Measurements from ENCODE around the gene OLR1.
"Not testable (repeated sequence)": the region's sequence is repeated elsewhere in the genome, so short reads cannot be mapped to it uniquely, and the experiment has no call there.

Gene OLR1

DNA sequence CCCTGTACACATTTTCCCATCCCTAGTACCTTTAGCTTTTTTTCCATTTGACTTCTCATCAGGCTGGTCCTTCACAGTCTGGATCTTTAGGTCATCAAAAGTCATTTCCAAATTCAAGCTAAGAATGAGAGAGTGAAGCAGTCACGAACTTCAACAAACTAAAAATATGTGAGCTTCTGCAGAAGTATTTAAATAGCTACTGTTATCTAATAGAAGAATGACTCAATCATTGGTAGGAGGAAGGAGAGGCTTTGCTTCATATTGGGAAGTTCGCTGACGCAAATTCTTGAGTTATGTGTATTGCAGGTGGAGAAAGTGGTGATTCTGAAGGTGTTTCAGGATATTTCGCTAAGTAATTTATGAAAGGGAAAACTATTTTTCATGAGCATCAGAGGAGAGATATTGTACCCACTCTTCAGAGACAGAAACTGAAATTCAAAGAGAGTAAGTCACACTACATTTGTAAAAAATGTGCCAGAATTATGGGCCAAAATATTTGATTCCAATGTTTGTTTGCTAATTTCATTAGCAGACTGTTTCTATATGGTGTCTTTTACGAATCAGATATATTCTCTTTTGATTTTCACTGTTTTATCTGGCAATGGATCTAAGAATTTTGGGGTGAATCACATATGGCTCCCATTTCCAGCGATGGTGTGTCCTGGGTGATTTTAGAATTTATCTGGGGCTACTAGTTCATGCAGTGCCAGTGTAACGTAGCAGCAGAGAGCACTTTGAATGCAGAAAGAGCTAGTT lies at the start of gene OLR1:
Gene OLR1 (minus strand): TSS at position 160 of the 756 bp plus-strand sequence. CDS start 55 bp downstream, at position 105.
- TF ChIP-seq GATA1 (IDR thresholded peaks at IDR 0.05; ENCODE audit: low read depth, low read length) (no peak), POLR2A (IDR thresholded peaks at IDR 0.05; ENCODE audit: low read length) (no peak)
- DNase-seq, result no peak

DNA sequence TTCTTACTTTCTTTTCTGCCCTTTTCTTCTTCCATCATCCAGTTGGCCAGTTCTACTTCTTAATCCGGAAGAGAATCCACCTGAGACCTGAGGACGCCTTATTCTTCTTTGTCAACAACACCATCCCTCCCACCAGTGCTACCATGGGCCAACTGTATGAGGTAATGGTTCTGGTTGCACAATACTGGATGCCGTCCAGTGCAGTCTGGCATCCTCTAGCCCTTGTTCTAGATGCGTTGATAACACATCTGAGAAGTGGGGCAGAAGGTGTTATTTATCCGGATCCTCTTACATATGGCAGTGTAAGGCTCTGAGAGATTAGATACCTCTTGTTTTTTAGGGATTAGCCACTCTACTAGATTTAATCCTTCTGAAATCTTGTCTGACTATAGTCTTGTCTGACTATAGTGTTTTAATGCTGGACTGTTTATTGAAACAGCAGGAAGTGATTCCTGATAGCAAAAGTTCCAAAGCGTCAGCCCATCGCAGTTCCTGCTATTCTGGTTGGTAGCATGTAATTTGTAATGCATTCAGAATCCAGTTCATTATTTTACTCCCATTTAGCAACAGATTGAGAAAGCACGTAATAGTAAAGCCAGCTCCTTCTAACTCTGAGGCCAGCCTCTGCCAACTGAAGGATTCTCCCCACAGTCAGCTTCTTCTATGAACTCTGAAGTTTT lies 48.6 kb upstream of the OLR1 start:
- peak in 1 of 2 experiments; percentile 29 for DNase-seq
- TF ChIP-seq GATA1 (IDR thresholded peaks at IDR 0.05; ENCODE audit: low read depth, low read length), result no peak
- no peak for TF ChIP-seq POLR2A (IDR thresholded peaks at IDR 0.05; ENCODE audit: low read length)

DNA sequence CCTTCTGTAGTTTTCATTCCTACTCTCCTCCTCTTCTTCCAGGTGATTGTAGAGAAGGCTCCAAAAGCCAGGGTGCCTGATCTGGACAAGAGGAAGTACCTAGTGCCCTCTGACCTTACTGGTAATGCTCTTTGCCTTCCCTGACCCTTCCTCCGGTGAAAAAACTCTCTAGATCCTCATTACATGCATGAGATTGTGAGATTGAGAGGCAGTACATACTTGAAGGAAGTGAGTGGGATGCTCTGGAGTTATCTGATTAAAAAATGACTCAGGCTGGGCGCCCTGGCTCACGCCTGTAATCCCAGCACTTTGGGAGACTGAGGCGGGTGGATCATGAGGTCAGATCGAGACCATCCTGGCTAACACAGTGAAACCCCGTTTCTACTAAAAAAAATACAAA lies 46.1 kb upstream of the OLR1 start:
- TF ChIP-seq GATA1 (IDR thresholded peaks at IDR 0.05; ENCODE audit: low read depth, low read length) (no peak), POLR2A (IDR thresholded peaks at IDR 0.05; ENCODE audit: low read length) (no peak)
- no peak for DNase-seq

DNA sequence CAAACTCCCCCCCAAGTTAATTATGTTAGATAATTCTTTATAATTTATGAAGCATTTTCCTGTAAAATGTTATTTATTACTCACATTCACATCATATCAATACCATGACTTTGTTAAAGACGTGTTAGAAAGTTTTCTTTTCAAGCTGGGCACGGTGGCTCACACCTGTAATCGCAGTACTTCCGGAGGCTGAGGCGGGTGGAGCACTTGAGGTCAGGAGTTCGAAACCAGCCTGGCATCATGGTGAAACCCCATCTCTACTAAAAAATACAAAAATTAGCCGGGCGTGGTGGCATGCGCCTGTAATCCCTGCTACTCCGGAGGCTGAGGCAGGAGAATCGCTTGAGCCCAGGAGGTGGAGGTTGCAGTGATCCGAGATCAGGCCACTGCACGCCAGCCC lies 44.0 kb upstream of the OLR1 start:
- DNase-seq, result not testable (repeated sequence)

DNA sequence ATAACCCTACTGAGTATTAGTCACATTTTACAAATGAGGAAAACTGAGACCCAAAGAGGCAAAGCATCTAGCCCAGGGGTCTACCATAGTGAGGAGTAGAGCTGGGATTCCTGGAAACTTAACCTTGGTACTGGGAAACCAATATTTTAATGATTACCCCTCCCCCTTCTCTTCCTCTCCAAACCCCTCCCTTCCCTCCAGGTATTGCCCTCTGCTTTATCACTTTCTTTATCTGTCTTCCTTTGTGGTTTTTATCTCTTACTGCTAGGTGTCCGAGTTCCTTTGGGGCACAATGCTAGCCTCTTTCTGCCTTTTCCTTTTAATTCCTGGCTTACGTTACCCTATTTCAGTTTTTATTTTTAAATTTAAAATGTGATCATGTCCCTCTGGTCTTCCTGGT lies 43.5 kb upstream of the OLR1 start:
- no peak for TF ChIP-seq POLR2A (IDR thresholded peaks at IDR 0.05; ENCODE audit: low read length)
- no peak for TF ChIP-seq GATA1 (IDR thresholded peaks at IDR 0.05; ENCODE audit: low read depth, low read length)
- no peak for DNase-seq

DNA sequence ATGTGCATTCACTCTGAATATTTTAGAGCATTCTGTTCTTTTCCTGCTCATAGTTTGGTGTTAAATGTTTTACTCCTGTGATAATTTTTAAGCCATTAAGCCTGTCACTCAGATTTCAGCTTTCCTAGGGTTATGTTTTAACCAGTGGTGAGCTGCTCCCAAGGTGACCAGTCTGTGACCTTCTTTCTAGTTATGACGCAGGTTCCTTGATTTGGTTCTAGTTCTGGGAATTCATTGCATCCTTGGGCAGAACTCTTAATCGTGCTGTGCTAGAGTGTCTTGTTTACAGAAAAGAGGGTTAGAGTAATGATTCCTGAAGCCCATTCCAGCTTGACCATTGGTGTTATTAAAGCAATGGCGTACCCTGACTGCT lies 42.9 kb upstream of the OLR1 start:
- DNase-seq, result no peak
- TF ChIP-seq GATA1 (IDR thresholded peaks at IDR 0.05; ENCODE audit: low read depth, low read length) (no peak), POLR2A (IDR thresholded peaks at IDR 0.05; ENCODE audit: low read length) (no peak)

DNA sequence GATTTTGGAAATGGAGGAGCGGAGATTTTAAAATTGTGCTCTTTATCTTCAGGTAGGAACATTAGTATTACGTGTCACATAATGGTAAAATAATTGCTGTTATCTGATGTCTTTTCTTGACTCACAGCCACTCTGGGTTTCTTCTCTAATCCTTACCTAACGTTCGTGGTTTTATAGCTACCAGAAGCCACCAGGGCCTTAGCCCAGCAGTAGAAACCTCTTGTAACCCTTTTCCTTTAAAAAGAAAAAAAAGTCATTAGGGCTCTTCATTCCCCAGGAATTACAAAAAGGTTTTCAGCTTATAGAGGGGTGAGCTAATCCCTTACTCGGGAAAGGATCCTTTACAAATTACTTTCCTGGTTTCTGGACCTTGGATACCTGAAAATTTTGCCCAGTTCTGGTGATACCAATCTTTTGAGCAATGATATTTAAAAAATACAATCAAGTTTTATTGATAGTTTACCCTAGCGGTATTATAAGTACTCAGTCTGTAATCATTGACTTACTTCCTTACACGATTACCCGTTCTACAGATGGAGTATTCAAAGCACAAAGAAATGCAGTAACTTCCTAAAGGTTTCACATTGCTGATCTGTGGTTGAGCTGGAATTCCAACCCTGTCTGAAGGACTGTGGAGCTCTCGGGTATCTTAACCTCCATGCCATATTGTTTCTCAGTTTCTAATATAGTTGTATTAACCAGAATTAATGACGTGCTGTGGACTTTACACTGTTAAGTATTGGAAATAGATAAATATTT lies 42.4 kb upstream of the OLR1 start:
- TF ChIP-seq POLR2A (IDR thresholded peaks at IDR 0.05; ENCODE audit: low read length) (no peak), GATA1 (IDR thresholded peaks at IDR 0.05; ENCODE audit: low read depth, low read length) (no peak)
- peak in 1 of 2 experiments; percentile 33 for DNase-seq

DNA sequence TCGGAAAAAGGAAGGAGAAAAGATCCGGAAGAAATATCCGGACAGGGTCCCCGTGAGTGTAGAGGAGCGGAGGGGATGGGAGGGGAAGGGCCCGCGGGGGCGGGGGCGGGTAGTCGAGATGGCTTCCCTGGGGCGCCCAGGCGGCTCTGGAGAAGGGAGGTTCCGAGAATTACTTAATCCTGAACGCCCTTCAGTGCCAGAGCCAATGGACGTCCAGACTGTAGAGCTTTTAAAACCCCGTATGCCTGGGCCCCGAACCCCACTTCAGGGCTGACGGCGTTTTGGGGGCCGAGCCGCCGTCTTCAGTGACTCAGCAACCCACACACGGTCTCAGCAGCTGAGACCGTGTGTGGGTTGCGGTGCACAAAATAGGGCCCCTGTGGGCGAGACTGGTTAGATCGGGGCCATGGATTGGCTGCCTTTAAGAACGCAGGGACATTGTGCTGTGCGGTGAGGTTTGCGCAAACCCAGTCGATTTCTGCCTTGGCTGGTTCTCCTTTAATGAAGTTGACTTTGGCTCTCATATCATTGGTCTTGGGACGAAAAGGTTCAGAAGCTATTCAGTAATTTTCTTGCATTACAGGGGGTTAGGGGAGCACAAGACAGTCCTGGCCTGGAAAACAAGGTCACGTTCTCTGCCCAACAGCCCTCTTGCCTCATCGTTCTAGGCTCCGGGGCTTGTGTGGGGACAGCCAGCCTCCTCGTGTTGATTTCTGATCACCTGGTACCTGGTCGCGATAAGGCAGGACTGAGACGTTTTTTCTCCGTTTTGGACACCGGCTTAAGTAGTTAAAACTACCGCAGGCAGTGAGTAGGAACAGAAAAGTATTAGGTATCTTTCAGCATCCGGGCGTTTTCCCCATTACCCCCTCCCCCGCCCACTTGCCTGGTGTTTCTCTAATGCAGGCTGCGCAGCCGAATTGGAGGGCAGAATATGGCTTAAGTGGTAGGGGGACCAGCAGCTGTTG lies 41.5 kb upstream of the OLR1 start:
- peak; percentile 51 for TF ChIP-seq POLR2A (IDR thresholded peaks at IDR 0.05; ENCODE audit: low read length)
- no peak for TF ChIP-seq GATA1 (IDR thresholded peaks at IDR 0.05; ENCODE audit: low read depth, low read length)
- DNase-seq, result peak; percentile 88 to 94

DNA sequence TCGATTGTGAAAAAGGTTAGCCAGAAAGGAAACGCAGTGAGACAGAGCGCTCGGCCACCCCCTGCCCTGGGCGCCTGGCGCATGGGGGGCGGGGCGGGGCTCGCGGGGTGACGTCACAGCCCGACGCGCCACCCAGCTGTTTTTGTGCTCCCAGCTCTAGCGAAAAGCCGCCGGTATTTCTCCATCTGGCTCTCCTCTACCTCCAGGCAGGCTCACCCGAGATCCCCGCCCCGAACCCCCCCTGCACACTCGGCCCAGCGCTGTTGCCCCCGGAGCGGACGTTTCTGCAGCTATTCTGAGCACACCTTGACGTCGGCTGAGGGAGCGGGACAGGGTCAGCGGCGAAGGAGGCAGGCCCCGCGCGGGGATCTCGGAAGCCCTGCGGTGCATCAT lies 40.8 kb upstream of the OLR1 start, which contains the start of gene GABARAPL1:
Gene GABARAPL1 (plus strand): TSS at position 139 of the 393 bp plus-strand sequence. CDS start 253 bp downstream, at position 392.
- TF ChIP-seq GATA1 (IDR thresholded peaks at IDR 0.05; ENCODE audit: low read depth, low read length) (no peak), POLR2A (IDR thresholded peaks at IDR 0.05; ENCODE audit: low read length) (peak; percentile 12)
- DNase-seq, result peak; percentile 83 to 94

DNA sequence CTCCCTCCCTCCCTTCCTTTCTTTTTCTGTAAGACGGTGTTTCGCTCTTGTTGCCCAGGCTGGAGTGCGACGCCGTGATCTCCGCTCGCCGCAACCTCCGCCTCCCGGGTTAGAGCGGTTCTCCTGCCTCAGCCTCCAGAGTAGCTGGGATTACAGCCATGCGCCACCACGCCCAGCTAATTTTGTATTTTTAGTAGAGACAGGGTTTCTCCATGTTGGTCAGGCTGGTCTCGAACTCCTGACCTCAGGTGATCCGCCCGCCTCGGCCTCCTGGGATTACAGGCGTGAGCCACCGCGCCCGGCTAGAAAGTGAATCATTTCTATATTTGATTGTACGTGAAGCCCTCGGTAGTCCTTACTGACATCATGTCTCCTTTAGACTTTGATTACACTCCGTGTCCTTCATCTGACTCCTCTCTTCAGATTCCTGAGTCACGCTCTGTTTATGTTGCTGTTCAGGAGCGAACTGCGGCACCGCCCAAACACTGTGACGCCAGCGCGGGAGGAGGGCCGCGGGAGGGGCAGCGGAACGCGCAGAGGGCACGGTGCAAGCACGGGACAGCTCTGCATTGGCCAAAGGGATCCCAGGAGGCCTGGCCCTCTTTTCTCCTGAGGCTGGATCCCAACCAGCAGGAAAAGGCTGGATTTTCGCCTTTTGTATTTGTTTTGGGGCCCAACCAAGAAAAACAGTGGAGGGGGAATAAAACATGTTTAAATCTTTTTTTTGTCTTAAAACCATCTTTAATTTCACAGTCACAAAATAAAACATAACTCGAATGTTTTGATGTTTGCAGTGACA lies 40.2 kb upstream of the OLR1 start:
- TF ChIP-seq GATA1 (IDR thresholded peaks at IDR 0.05; ENCODE audit: low read depth, low read length) (no peak), POLR2A (IDR thresholded peaks at IDR 0.05; ENCODE audit: low read length) (peak; percentile 74)
- peak; percentile 95 to 98 for DNase-seq

DNA sequence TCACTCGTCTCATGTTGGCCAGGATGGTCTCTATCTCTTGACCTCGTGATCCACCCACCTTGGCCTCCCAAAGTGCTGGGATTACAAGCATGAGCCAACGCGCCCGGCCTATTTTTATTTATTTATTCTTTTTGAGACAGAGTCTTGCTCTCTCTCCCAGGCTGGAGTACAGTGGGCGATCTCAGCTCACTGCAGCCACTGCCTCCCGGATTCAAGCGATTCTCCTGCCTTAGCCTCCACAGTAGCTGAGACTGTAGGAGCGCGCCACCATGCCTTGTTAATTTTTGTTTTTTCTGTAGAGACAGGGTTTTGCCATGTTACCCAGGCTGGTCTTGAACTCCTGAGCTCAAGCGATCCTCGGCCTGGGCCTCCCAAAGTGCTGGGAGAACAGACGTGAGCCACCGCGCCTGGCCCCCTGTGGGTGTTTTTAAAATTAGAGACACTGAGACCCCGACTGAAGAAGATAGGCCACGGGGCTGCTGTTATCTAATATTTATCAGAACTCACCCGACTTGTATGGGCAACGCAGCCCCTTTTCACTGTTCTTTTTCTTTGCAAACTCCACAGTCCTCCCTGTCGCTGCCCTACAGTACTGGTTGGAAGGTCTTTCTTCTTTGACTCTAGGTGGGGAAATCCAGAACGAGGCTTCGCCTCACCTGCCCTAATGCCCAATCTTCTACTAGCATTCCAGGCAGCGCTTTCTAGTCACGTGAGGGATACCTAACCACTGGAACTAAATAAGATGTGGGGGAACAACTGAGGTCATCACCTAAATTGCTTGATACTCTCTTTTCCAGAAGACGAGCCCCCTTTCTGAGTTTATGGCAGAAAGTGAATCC lies 39.4 kb upstream of the OLR1 start:
- no peak for DNase-seq
- no peak for TF ChIP-seq POLR2A (IDR thresholded peaks at IDR 0.05; ENCODE audit: low read length)
- no peak for TF ChIP-seq GATA1 (IDR thresholded peaks at IDR 0.05; ENCODE audit: low read depth, low read length)

DNA sequence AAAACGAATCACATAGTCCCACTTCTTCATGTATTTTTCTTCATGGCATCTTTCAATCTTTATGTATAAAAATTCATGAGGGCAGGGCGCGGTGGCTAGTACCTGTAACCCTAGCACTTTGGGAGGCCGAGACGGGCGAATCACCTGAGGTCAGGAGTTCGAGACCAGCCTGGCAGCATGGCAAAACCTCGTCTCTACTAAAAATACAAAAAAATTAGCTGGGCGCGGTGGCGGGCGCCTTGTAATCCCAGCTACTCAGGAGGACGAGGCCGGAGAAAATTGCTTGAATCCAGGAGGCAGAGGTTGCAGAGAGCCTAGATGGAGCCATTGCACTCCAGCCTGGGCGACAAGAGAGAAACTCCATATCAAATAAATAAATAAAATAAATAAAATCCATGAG lies 38.3 kb upstream of the OLR1 start:
- no peak for DNase-seq
- no peak for TF ChIP-seq GATA1 (IDR thresholded peaks at IDR 0.05; ENCODE audit: low read depth, low read length)
- TF ChIP-seq POLR2A (IDR thresholded peaks at IDR 0.05; ENCODE audit: low read length), result no peak

Measured in erythroblast (primary cell).